Neuronal stem cell (in vitro differentiated cells): ENCODE data around the gene FRAS1.

Experiments
- DNase-seq: peaks from one replicate; pipeline ENCODE4 v3.0.0-alpha.2; 2013; ENCODE audit warnings: low spot score
- H2AFZ ChIP-seq: one replicate; pipeline ENCODE4 v1.6.1; 2013; ENCODE audit warnings: mild to moderate bottlenecking, low read length, inconsistent platforms
- H2AK5ac ChIP-seq: 2 replicates; pipeline ENCODE4 v1.6.1; 2013; ENCODE audit warnings: low read depth, mild to moderate bottlenecking, inconsistent platforms, low read length, moderate library complexity, mixed read lengths
- H2BK120ac ChIP-seq: 2 replicates; pipeline ENCODE4 v1.6.1; 2013; ENCODE audit warnings: low read depth, mild to moderate bottlenecking, inconsistent platforms, low read length, moderate library complexity, mixed read lengths
- H2BK12ac ChIP-seq: one replicate; pipeline ENCODE4 v1.6.1; 2013; ENCODE audit warnings: low read length, inconsistent platforms
- H2BK15ac ChIP-seq: 2 replicates; pipeline ENCODE4 v1.6.1; 2013; ENCODE audit warnings: mild to moderate bottlenecking, low read length, inconsistent platforms, mixed read lengths
- H2BK5ac ChIP-seq: one replicate; pipeline ENCODE4 v1.6.1; 2013; ENCODE audit warnings: inconsistent platforms, mild to moderate bottlenecking, low read length, moderate library complexity
- H3K14ac ChIP-seq: one replicate; pipeline ENCODE4 v1.6.1; 2013; ENCODE audit warnings: low read length, inconsistent platforms
- H3K18ac ChIP-seq: 2 replicates; pipeline ENCODE4 v1.6.1; 2013; ENCODE audit warnings: low read length, inconsistent platforms
- H3K23ac ChIP-seq: 2 replicates; pipeline ENCODE4 v1.6.1; 2013; ENCODE audit warnings: low read depth, mild to moderate bottlenecking, mixed read lengths, low read length, inconsistent platforms; ENCODE audit not compliant: poor library complexity
- H3K27ac ChIP-seq: replicated peaks from 3 replicates; pipeline ENCODE4 v1.5.1; 2013; ENCODE audit warnings: low read length, inconsistent platforms
- H3K27me3 ChIP-seq, 3 experiments: 2 replicates each; pipeline ENCODE4 v1.6.1; 2013; ENCODE audit warnings: low read length in 3 of 3, mild to moderate bottlenecking in 2 of 3, inconsistent platforms in 1 of 3, low read depth in 1 of 3, mixed read lengths in 1 of 3, moderate library complexity in 1 of 3; ENCODE audit not compliant: control insufficient read depth in 3 of 3, insufficient read depth in 3 of 3
- H3K36me3 ChIP-seq, 2 donors: replicated peaks in 1 of 2; 2 replicates each; pipeline ENCODE4 v1.6.1; 2013; ENCODE audit warnings: low read length in 2 of 2; ENCODE audit not compliant: control insufficient read depth in 2 of 2, insufficient read depth in 2 of 2
- H3K4ac ChIP-seq: 2 replicates; pipeline ENCODE4 v1.6.1; 2013; ENCODE audit warnings: inconsistent platforms, mild to moderate bottlenecking, low read length, moderate library complexity
- H3K4me1 ChIP-seq, 2 donors: 1 replicate in 1 of 2; 2 replicates in 1 of 2; pipeline ENCODE4 v1.6.1; 2013; ENCODE audit warnings: low read length in 2 of 2, low read depth in 1 of 2; ENCODE audit not compliant: control insufficient read depth in 2 of 2, insufficient read depth in 1 of 2
- H3K4me2 ChIP-seq: one replicate; pipeline ENCODE4 v1.6.1; 2013; ENCODE audit warnings: mild to moderate bottlenecking, low read length, inconsistent platforms; ENCODE audit not compliant: insufficient read depth, poor library complexity, severe bottlenecking
- H3K4me3 ChIP-seq, 2 donors: 2 replicates each; pipeline ENCODE4 v1.5.1; 2013; ENCODE audit warnings: low read length in 2 of 2, mild to moderate bottlenecking in 2 of 2, inconsistent platforms in 1 of 2, moderate library complexity in 1 of 2
- H3K79me1 ChIP-seq: one replicate; pipeline ENCODE4 v1.6.1; 2013; ENCODE audit warnings: low read depth, mild to moderate bottlenecking, inconsistent platforms, low read length, moderate library complexity
- H3K9ac ChIP-seq: one replicate; pipeline ENCODE4 v1.6.1; 2013; ENCODE audit warnings: mild to moderate bottlenecking, low read depth, low read length, inconsistent platforms; ENCODE audit not compliant: poor library complexity
- H3K9me3 ChIP-seq, 2 donors: replicated peaks in 1 of 2; 2 replicates each; pipeline versions ENCODE3 to v1.6.1; 2013; ENCODE audit warnings: low read length in 2 of 2, mild to moderate bottlenecking in 2 of 2, inconsistent platforms in 1 of 2, low read depth in 1 of 2, mixed read lengths in 1 of 2, moderate library complexity in 1 of 2; ENCODE audit not compliant: control insufficient read depth in 2 of 2, insufficient read depth in 1 of 2
- H4K8ac ChIP-seq: one replicate; pipeline ENCODE4 v1.6.1; 2013; ENCODE audit warnings: low read depth, mild to moderate bottlenecking, inconsistent platforms, low read length, moderate library complexity
- H4K91ac ChIP-seq: one replicate; pipeline ENCODE4 v1.6.1; 2013; ENCODE audit warnings: low read length, low read depth, mild to moderate bottlenecking, inconsistent platforms; ENCODE audit not compliant: poor library complexity
- WGBS, 2 donors: extraction: QIAGEN DNeasy Blood & Tissue Kit; methylation state at CpG; one replicate each; pipeline ENCODE4 v1.1.7; 2013; ENCODE audit warnings: missing lambda C conversion rate in 2 of 2, mixed read lengths in 1 of 2; ENCODE audit not compliant: insufficient read length in 2 of 2, insufficient replicate concordance in 1 of 2; ENCODE audit errors: extremely low coverage in 2 of 2; 5-methylcytosine and 5-hydroxymethylcytosine counted together

FRAS1 gene

GRCh38 chr4:78584863-78585547 lies 527.9 kb downstream of the FRAS1 start:
- H3K4ac ChIP-seq = no peak overlapping the region
- no peak overlapping the region for H3K14ac ChIP-seq
- H2BK15ac ChIP-seq = no peak overlapping the region
- H2BK12ac ChIP-seq = no peak overlapping the region
- no peak overlapping the region for H2BK120ac ChIP-seq
- H2AK5ac ChIP-seq = no peak overlapping the region
- H3K23ac ChIP-seq = no peak overlapping the region
- no peak overlapping the region for H2BK5ac ChIP-seq
- H3K27me3 ChIP-seq = no peaks in the 10 kb centered on the region
- no CpG with 5 or more reads among the region's 4 CpGs for WGBS, 2 donors
- H3K36me3 ChIP-seq = no peaks in the 10 kb centered on the region
- H3K4me1 ChIP-seq = peaks cover 2 to 5% of the 10 kb centered on the region in 2 donors
- H2AFZ ChIP-seq = no peak overlapping the region
- H3K4me3 ChIP-seq = no peak overlapping the region
- H3K9ac ChIP-seq = no peak overlapping the region
- no peak for DNase-seq
- H3K27ac ChIP-seq = no peak overlapping the region
- no peak overlapping the region for H4K91ac ChIP-seq
- H3K18ac ChIP-seq = no peak overlapping the region
- no peaks in the 10 kb centered on the region for H3K9me3 ChIP-seq
- H4K8ac ChIP-seq = no peak overlapping the region
- H3K4me2 ChIP-seq = no peak overlapping the region
- H3K79me1 ChIP-seq = no peaks in the 10 kb centered on the region

- no peak overlapping the region for H3K4me2 ChIP-seq
- H3K14ac ChIP-seq = no peak overlapping the region
- no peak overlapping the region for H3K18ac ChIP-seq
- H3K79me1 ChIP-seq = no peaks in the 10 kb centered on the region
- no peak overlapping the region for H3K9ac ChIP-seq
- H3K4me3 ChIP-seq = no peak overlapping the region
- no peak overlapping the region for H4K91ac ChIP-seq
- no peaks in the 10 kb centered on the region for H3K9me3 ChIP-seq
- no peak overlapping the region for H3K23ac ChIP-seq
- no peak overlapping the region for H2BK15ac ChIP-seq
- H4K8ac ChIP-seq = no peak overlapping the region
- no peak for DNase-seq
- H3K4me1 ChIP-seq = peaks cover 2 to 5% of the 10 kb centered on the region in 2 donors
- H2BK120ac ChIP-seq = no peak overlapping the region
- H2BK5ac ChIP-seq = no peak overlapping the region
- no peaks in the 10 kb centered on the region for H3K27me3 ChIP-seq
- no peak overlapping the region for H2AFZ ChIP-seq
- no peak overlapping the region for H2AK5ac ChIP-seq
- no peak overlapping the region for H3K4ac ChIP-seq
- WGBS, 2 donors = no CpG with 5 or more reads among the region's 1 CpG
- H3K27ac ChIP-seq = no peak overlapping the region
- no peak overlapping the region for H2BK12ac ChIP-seq
- no peaks in the 10 kb centered on the region for H3K36me3 ChIP-seq
Measured at GRCh38 chr4:78585633-78586032, 528.5 kb downstream of the FRAS1 start.

- H3K9me3 ChIP-seq = no peaks in the 10 kb centered on the region
- H3K79me1 ChIP-seq = no peaks in the 10 kb centered on the region
- no peak overlapping the region for H3K4ac ChIP-seq
- H3K27me3 ChIP-seq = no peaks in the 10 kb centered on the region
- H3K23ac ChIP-seq = no peak overlapping the region
- H3K4me1 ChIP-seq = peaks cover 2 to 5% of the 10 kb centered on the region in 2 donors
- H3K14ac ChIP-seq = no peak overlapping the region
- no CpG with 5 or more reads among the region's 4 CpGs for WGBS, 2 donors
- H3K4me3 ChIP-seq = no peak overlapping the region
- no peak overlapping the region for H2BK15ac ChIP-seq
- no peak overlapping the region for H2BK12ac ChIP-seq
- no peak overlapping the region for H4K91ac ChIP-seq
- no peak overlapping the region for H3K27ac ChIP-seq
- no peak overlapping the region for H2BK120ac ChIP-seq
- no peak for DNase-seq
- no peak overlapping the region for H2BK5ac ChIP-seq
- no peak overlapping the region for H2AK5ac ChIP-seq
- H3K4me2 ChIP-seq = no peak overlapping the region
- H3K36me3 ChIP-seq = no peaks in the 10 kb centered on the region
- no peak overlapping the region for H3K18ac ChIP-seq
- no peak overlapping the region for H4K8ac ChIP-seq
- no peak overlapping the region for H3K9ac ChIP-seq
- no peak overlapping the region for H2AFZ ChIP-seq
Measured at GRCh38 chr4:78588894-78589545, 531.9 kb downstream of the FRAS1 start.

GRCh38 chr4:78591404-78591803 lies 534.3 kb downstream of the FRAS1 start:
- H4K8ac ChIP-seq = no peak overlapping the region
- H2AK5ac ChIP-seq = no peak overlapping the region
- no peak overlapping the region for H2BK12ac ChIP-seq
- no peak overlapping the region for H3K4me3 ChIP-seq
- no peak overlapping the region for H3K14ac ChIP-seq
- no peak overlapping the region for H3K4me2 ChIP-seq
- no peak overlapping the region for H3K18ac ChIP-seq
- no peaks in the 10 kb centered on the region for H3K9me3 ChIP-seq
- no peak overlapping the region for H2BK15ac ChIP-seq
- no peak overlapping the region for H2BK5ac ChIP-seq
- no peak overlapping the region for H3K23ac ChIP-seq
- H3K4me1 ChIP-seq = peaks cover 0 to 5% of the 10 kb centered on the region in 2 donors
- no peak overlapping the region for H2BK120ac ChIP-seq
- H3K79me1 ChIP-seq = no peaks in the 10 kb centered on the region
- H3K36me3 ChIP-seq = peaks cover 0 to 2% of the 10 kb centered on the region in 2 donors
- no peak for DNase-seq
- no peak overlapping the region for H4K91ac ChIP-seq
- H3K9ac ChIP-seq = no peak overlapping the region
- H3K4ac ChIP-seq = no peak overlapping the region
- no peak overlapping the region for H2AFZ ChIP-seq
- no peaks in the 10 kb centered on the region for H3K27me3 ChIP-seq
- H3K27ac ChIP-seq = no peak overlapping the region
- WGBS, 2 donors = no CpG with 5 or more reads among the region's 2 CpGs
